Activated naive CD8-positive, alpha-beta T cell treated with anti-CD3 and anti-CD28 coated beads, Interleukin-2, amount 50 U/mL, for 24 hours (primary cell): ENCODE measurements around the gene ACOT9.
A peak's percentile ranks its signal among the peaks of the same experiment; 100 is the strongest.
"Not testable (repeated sequence)": the region's sequence is repeated elsewhere in the genome, so short reads cannot be mapped to it uniquely, and the experiment has no call there.

ENCODE experiments used
- ATAC-seq: fragments of 150-1000 bp; cut with Tn5 transposase; one replicate; pipeline ENCODE4 v1.10.0; 2021
- DNase-seq: peaks from one replicate; pipeline ENCODE4 v3.0.0; 2021
- H3K27ac Mint-ChIP-seq: one replicate; pipeline ENCODE4 v1.8.0; 2021; ENCODE audit warnings: mild to moderate bottlenecking, mixed read lengths
- H3K27me3 Mint-ChIP-seq: one replicate; pipeline ENCODE4 v1.8.0; 2021; ENCODE audit warnings: mixed read lengths
- H3K36me3 Mint-ChIP-seq: one replicate; pipeline ENCODE4 v1.8.0; 2021; ENCODE audit warnings: low read depth, mixed read lengths
- H3K4me1 Mint-ChIP-seq: one replicate; pipeline ENCODE4 v1.8.0; 2021; ENCODE audit warnings: mixed read lengths
- H3K4me3 Mint-ChIP-seq: one replicate; pipeline ENCODE4 v1.8.0; 2021; ENCODE audit warnings: mild to moderate bottlenecking, moderate library complexity, mixed read lengths
- H3K9me3 Mint-ChIP-seq: one replicate; pipeline ENCODE4 v1.8.0; 2021; ENCODE audit warnings: mixed read lengths

Gene ACOT9

DNA sequence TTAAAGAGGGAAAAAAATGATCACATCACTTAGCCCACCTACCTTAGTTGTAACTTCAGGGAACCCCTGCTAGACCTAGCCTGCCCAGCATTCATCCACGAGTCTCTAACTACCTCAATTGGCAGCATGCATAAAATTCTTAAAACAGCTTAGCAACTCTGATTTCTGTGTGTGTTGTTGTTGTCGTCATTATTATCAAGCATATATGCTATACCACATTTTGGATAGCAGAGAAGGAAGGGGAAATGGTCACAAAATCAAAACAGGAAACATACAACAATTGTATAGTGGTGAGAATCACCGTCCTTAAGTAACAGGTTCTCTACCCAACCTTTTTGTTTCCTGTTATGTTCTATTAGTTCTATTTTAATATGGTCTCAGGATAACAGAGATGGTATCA, 2.7 kb upstream of the ACOT9 start:
- no peaks in the 10 kb centered on the region for H3K9me3 Mint-ChIP-seq
- H3K27me3 Mint-ChIP-seq = no peaks in the 10 kb centered on the region
- DNase-seq (no peak), ATAC-seq (no peak)
- no peaks in the 10 kb centered on the region for H3K36me3 Mint-ChIP-seq
- H3K27ac Mint-ChIP-seq = no peak overlapping the region
- H3K4me1 Mint-ChIP-seq = peaks cover 23% of the 10 kb centered on the region
- no peak overlapping the region for H3K4me3 Mint-ChIP-seq

DNA sequence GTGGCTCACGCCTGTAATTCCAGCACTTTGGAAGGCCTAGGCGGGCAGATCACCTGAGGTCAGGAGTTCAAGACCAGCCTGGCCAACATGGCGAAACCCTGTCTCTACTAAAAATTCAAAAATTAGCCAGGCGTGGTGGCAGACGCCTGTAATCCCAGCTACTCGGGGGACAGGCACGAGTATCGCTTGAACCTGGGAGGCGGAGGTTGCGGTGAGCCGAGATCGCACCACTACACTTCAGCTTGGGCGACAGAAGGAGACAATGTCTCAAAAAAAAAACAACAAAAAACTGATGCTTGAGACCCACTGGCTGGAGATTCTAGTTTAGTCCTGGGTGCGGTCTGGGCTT, 521 bp upstream of the ACOT9 start:
- Mint-ChIP-seq H3K27ac (peak overlapping the region; percentile 79), H3K4me3 (peak overlapping the region; percentile 89), H3K4me1 (peaks cover 33% of the 10 kb centered on the region)
- H3K36me3 Mint-ChIP-seq, H3K27me3 Mint-ChIP-seq, DNase-seq, ATAC-seq, H3K9me3 Mint-ChIP-seq: not testable (repeated sequence)

DNA sequence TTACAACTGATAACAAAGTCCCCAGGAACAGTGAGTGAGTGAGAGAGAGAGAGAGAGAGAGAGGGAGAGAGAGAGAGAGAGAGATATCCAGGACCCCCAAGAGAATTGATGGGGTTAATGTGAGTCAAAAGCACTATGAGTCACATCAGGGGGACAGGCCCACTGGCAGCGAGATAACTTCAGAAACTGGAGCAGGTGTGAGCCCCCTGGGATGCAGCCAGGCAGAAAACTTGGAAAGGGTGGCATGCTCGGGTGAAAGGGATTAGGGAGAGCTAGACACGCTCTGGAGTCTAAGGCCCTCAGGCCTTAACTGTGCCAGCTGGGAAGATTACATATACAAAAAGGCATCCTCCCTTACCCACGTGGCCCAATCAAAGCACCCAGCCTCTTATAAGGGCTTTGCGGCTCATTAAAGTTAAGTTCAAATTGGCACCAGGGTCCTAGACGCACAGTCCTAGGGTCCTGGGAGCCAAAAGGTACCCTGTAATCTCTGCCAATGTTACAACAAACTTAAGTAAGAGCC, 841 bp downstream of the ACOT9 start:
- peak overlapping the region; percentile 89 for H3K4me3 Mint-ChIP-seq
- ATAC-seq = peak; percentile 38
- H3K27ac Mint-ChIP-seq = peak overlapping the region; percentile 86
- H3K27me3 Mint-ChIP-seq = no peaks in the 10 kb centered on the region
- peak; percentile 19 for DNase-seq
- H3K36me3 Mint-ChIP-seq = no peaks in the 10 kb centered on the region
- H3K4me1 Mint-ChIP-seq = peaks cover 37% of the 10 kb centered on the region
- no peaks in the 10 kb centered on the region for H3K9me3 Mint-ChIP-seq

DNA sequence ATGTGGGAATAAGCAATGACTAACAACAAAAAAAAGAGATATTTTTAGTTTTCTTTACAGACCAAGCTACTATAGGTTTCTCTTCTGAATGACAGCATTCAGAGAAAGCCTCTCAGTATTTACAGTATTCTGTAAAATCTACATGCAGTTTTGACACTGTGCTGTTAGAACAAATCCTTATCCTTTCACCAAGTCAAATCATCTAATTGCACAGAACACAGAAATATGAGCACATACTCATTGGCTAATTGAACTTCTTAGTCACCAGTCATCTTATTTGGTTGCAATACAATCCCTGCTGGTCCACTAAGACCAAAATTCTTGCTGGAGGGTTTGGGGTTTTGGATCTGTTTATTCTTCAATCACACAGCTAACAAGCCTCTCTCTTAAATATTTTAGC, 5.7 kb downstream of the ACOT9 start:
- no peaks in the 10 kb centered on the region for H3K27me3 Mint-ChIP-seq
- peaks cover 40% of the 10 kb centered on the region for H3K4me1 Mint-ChIP-seq
- H3K4me3 Mint-ChIP-seq = no peak overlapping the region
- ATAC-seq (no peak), DNase-seq (no peak)
- no peaks in the 10 kb centered on the region for H3K36me3 Mint-ChIP-seq
- no peaks in the 10 kb centered on the region for H3K9me3 Mint-ChIP-seq
- H3K27ac Mint-ChIP-seq = no peak overlapping the region

DNA sequence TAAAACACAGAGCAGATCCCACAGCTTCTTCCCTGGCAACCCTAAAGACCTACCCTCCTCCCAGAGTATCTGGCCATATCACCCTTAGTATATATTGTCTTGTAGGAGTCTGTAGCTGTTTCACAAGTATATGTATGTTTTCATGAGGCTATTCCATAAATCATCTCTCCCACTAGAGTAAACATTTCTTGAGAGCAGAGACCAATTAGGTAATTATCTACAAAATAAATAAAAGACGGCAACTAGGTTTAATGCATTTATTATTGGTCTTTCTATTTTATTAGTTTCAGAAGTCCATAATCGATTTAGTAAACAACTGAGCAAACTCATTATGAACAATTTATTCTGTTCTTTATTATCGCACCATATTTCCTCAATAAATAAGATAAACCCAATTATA, 7.0 kb downstream of the ACOT9 start:
- Mint-ChIP-seq H3K27me3 (no peaks in the 10 kb centered on the region), H3K4me1 (peaks cover 39% of the 10 kb centered on the region), H3K36me3 (peaks cover 7% of the 10 kb centered on the region), H3K4me3 (no peak overlapping the region), H3K9me3 (no peaks in the 10 kb centered on the region), H3K27ac (no peak overlapping the region)
- no peak for DNase-seq
- no peak for ATAC-seq

DNA sequence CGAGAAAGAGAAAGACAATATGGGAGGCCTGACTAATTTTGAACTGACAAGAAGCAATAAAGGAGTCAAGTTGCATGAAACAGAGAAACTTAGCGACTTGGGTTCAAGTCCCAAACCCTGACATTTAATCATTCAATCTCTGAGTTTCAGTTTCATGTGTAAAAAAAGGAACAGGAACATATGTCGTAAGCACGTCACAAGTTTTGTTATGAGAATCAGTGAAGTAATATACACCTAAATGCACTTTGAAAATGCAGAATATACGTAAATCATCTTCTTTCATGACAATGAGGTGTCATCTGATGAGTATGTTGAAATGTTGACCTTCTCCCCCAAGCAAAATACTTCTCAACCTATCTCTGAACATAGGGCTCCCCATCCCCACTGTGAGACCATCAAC, 10.4 kb downstream of the ACOT9 start:
- no peaks in the 10 kb centered on the region for H3K9me3 Mint-ChIP-seq
- DNase-seq (no peak), ATAC-seq (peak; percentile 87)
- peaks cover 28% of the 10 kb centered on the region for H3K4me1 Mint-ChIP-seq
- H3K27me3 Mint-ChIP-seq = no peaks in the 10 kb centered on the region
- H3K36me3 Mint-ChIP-seq = peaks cover 13% of the 10 kb centered on the region
- H3K27ac Mint-ChIP-seq = peak overlapping the region; percentile 77
- peak overlapping the region; percentile 10 for H3K4me3 Mint-ChIP-seq

DNA sequence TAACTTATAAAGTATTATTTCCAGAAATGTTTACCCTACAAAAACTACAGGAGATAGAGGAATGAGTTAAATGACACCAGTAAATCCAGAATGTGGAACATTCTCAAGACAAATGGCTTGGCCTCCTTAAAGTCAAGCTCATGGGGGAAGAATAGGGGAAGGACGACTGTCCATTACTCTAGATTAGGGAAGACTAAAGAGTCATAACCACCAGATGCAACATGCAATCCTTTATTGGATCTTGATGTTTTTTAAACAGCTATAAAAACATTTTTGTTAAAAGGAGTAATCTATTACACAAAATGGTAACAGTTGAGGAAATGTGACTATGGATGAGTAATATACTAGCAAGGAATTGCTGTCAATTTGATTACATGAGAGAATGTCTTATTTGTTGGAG, 11.1 kb downstream of the ACOT9 start:
- DNase-seq (no peak), ATAC-seq (no peak)
- Mint-ChIP-seq H3K4me1 (peaks cover 25% of the 10 kb centered on the region), H3K9me3 (no peaks in the 10 kb centered on the region), H3K36me3 (peaks cover 16% of the 10 kb centered on the region), H3K4me3 (no peak overlapping the region), H3K27ac (peak overlapping the region; percentile 56), H3K27me3 (no peaks in the 10 kb centered on the region)

DNA sequence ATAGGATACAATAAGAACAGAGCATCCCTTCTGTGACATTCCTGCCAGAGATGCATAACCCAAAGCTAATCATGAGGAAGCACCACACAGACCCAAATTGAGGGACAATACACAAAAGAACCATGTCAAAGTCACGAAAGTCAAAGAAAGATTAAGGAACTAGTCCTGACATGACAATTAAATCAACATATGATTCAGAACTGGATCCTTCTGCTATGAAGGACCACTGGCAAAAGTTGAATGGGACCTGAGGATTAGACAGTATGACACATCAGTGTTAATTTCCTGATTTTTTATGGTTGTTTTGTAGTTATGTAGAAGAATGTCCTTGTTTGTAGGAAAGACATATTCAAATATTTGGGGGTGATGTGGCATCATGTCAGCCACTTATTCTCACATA, 13.9 kb downstream of the ACOT9 start:
- H3K27me3 Mint-ChIP-seq = no peaks in the 10 kb centered on the region
- peaks cover 18% of the 10 kb centered on the region for H3K4me1 Mint-ChIP-seq
- no peak overlapping the region for H3K27ac Mint-ChIP-seq
- H3K36me3 Mint-ChIP-seq = peaks cover 18% of the 10 kb centered on the region
- no peaks in the 10 kb centered on the region for H3K9me3 Mint-ChIP-seq
- no peak overlapping the region for H3K4me3 Mint-ChIP-seq
- ATAC-seq (no peak), DNase-seq (no peak)

DNA sequence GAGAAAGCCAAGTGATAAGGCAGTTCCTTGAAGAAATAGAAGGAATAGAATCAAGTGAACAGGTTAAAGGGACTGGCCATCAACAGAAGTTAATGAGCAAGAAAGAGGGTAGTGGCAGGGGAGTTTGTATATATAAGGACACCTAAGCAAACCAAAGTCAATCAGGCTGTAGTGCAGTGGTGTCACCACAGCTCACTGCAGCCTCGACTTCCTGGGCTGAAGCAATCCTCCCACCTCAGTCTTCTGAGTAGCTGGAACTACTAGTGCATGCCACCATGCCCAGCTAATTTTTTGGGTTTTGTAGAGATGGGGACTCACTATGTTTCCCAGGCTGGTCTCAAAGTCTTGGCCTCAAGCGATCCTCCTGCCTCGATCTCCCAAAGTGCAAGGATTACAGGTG, 15.9 kb downstream of the ACOT9 start:
- DNase-seq = no peak
- Mint-ChIP-seq H3K36me3 (peaks cover 18% of the 10 kb centered on the region), H3K27me3 (no peaks in the 10 kb centered on the region), H3K27ac (no peak overlapping the region), H3K9me3 (no peaks in the 10 kb centered on the region), H3K4me1 (peaks cover 7% of the 10 kb centered on the region), H3K4me3 (no peak overlapping the region)
- no peak for ATAC-seq

DNA sequence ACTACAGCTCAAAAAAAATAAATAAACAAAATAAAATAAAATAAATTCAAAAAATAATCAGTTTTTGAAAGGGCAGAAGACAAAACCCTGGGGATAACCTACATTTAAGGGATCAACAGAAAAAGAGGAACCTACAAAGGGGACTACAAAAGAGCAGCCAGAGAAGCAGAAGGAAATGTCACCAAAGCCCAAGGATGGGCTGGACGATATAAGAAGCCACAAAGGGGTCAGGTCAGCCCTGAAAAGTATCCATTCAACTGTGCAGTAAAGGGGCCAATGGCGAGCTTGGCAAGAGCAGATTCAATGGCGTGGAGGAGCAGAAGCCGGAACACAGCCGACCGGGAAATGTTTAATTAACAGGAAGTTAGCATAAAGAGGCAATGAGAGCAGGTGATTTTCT, 16.9 kb downstream of the ACOT9 start:
- Mint-ChIP-seq H3K9me3 (no peaks in the 10 kb centered on the region), H3K27me3 (no peaks in the 10 kb centered on the region), H3K36me3 (peaks cover 11% of the 10 kb centered on the region), H3K4me3 (no peak overlapping the region), H3K4me1 (no peaks in the 10 kb centered on the region), H3K27ac (peak overlapping the region; percentile 60)
- DNase-seq = no peak
- ATAC-seq = no peak

DNA sequence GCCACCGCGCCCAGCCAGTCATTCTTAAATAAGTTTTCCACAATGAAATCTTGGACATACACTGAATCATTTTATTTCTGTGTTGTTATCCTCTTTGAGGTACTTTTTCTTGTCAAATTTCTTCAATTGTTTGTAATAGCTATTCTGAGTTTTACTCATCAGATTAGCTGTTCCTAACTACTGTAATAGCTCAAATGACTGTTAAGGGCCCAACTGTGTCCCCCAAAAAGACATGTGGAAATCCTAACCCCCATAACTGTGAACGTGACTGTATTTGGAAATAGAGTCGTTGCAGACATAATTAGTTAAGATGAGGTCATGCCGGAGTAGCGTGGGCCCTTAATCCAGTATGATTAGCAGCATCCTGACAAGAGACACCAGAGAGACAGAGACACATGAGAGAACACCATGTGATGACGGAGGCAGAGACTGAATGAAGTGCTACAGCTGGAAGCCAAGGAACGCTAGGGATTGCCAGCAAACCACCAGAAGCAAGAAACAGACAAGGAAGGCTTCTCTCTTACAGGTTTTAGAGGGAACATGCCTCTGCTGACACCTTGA, 22.9 kb downstream of the ACOT9 start:
- no peaks in the 10 kb centered on the region for H3K9me3 Mint-ChIP-seq
- peaks cover 10% of the 10 kb centered on the region for H3K36me3 Mint-ChIP-seq
- ATAC-seq (no peak), DNase-seq (no peak)
- H3K27me3 Mint-ChIP-seq = no peaks in the 10 kb centered on the region
- no peaks in the 10 kb centered on the region for H3K4me1 Mint-ChIP-seq
- no peak overlapping the region for H3K27ac Mint-ChIP-seq
- H3K4me3 Mint-ChIP-seq = no peak overlapping the region

DNA sequence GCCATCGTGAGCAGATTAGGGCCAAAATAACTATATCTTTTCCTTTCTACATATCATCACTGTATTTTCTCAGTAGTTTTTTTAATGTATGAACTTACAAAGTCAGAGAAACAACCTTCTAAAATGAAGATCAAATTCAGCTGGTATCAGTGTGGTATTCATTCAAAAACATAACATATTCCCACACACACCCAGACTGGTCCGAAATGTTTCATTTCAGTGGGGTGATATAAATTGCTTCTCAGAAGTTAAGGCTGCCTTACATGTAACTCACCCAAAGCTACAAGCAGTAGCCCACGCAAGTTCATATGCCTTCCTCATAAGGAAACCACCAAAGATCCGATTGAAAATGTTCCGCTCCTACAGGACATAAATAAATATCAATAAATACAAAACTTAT, 37.8 kb downstream of the ACOT9 start:
- no peak for DNase-seq
- no peak for ATAC-seq
- Mint-ChIP-seq H3K27me3 (no peaks in the 10 kb centered on the region), H3K4me1 (peaks cover 5% of the 10 kb centered on the region), H3K9me3 (no peaks in the 10 kb centered on the region), H3K36me3 (peaks cover 9% of the 10 kb centered on the region), H3K27ac (no peak overlapping the region), H3K4me3 (no peak overlapping the region)

DNA sequence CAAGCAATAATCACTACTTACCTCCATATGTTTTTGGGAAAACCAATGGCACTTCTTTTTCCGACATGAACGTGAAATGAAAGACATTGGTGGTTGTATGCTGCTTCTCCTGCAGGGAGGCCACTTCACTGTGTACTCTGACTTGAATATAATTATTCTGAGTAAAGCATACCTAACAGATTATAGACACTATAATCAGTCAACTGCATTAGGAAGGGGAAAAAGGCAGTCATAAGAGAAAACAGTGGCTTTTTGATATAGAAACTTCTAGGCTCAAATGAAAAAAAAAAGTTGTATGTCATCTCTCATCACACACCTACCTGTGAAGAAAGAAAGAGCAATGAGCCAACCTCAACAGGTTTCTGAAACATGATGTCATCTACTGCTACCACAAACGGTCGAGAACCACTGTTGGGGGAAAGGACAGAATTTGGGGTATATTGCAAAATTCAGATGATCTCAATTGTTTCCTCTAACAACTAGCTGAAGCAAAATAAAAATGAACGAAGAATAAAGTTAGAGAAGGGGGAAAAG, 38.3 kb downstream of the ACOT9 start:
- peaks cover 5% of the 10 kb centered on the region for H3K4me1 Mint-ChIP-seq
- H3K9me3 Mint-ChIP-seq = no peaks in the 10 kb centered on the region
- no peak overlapping the region for H3K27ac Mint-ChIP-seq
- DNase-seq (no peak), ATAC-seq (no peak)
- no peak overlapping the region for H3K4me3 Mint-ChIP-seq
- H3K27me3 Mint-ChIP-seq = no peaks in the 10 kb centered on the region
- H3K36me3 Mint-ChIP-seq = peaks cover 9% of the 10 kb centered on the region

DNA sequence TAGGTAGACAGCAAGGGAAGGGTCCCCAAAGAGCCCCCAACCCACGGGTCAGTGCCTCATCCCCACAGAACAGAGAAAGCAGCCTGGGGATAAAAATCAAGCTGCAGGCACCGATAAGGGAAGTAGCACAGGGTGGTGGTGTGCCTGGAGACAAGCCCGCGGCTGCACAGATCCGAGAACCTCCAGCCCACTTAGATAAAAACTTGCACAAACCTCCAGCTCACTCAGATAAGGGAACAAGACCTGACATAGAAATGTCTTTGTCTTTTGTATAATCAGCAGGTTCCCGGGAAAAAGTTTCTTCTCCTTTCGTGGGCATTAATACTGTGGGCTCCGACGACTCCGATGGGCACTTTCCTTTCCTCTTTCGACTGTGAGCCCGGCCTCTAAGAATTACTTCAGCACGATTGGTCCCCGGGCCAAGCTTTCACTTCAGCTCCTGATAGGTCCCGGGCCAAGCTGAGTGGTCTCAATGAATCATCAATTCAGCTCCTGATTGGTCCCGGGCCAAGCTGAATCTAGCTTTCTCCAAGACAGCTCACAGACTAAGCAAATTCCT, 43.4 kb downstream of the ACOT9 start:
- peak overlapping the region; percentile 74 for H3K4me3 Mint-ChIP-seq
- no peaks in the 10 kb centered on the region for H3K27me3 Mint-ChIP-seq
- peak overlapping the region; percentile 39 for H3K27ac Mint-ChIP-seq
- H3K4me1 Mint-ChIP-seq = peaks cover 2% of the 10 kb centered on the region
- DNase-seq = peak; percentile 21
- H3K36me3 Mint-ChIP-seq = peaks cover 9% of the 10 kb centered on the region
- no peaks in the 10 kb centered on the region for H3K9me3 Mint-ChIP-seq
- ATAC-seq = peak; percentile 72

DNA sequence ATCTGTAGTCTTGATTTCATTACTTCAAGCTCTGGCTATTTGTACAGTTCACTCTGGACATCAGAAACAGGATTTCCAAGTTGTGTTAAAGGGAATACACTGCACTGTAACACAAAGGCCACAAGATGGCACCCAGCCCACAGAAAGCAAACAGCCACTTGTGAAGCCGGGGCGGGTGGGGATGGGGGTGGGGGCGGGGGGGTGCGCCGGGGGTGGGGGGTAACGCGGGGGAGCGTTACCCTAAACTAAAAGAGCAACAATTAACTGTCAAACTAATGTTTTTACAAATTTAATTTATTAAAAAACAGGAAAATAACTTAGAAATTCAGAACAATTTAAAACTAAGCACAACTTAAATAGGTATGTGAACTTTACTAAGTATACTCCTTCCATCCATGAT, 48.5 kb downstream of the ACOT9 start:
- H3K27ac Mint-ChIP-seq = no peak overlapping the region
- H3K36me3 Mint-ChIP-seq = no peaks in the 10 kb centered on the region
- H3K4me3 Mint-ChIP-seq = no peak overlapping the region

More for the DNA sequence above, 48.5 kb downstream of the ACOT9 start:
- H3K4me1 Mint-ChIP-seq = peaks cover 5% of the 10 kb centered on the region
- no peaks in the 10 kb centered on the region for H3K9me3 Mint-ChIP-seq
- no peaks in the 10 kb centered on the region for H3K27me3 Mint-ChIP-seq
- DNase-seq (peak; percentile 18), ATAC-seq (no peak)
